ENCODE results near the gene IGFL3.
"Not testable (repeated sequence)": the region's sequence is repeated elsewhere in the genome, so short reads cannot be mapped to it uniquely, and the experiment has no call there.

The IGFL3 gene

DNA sequence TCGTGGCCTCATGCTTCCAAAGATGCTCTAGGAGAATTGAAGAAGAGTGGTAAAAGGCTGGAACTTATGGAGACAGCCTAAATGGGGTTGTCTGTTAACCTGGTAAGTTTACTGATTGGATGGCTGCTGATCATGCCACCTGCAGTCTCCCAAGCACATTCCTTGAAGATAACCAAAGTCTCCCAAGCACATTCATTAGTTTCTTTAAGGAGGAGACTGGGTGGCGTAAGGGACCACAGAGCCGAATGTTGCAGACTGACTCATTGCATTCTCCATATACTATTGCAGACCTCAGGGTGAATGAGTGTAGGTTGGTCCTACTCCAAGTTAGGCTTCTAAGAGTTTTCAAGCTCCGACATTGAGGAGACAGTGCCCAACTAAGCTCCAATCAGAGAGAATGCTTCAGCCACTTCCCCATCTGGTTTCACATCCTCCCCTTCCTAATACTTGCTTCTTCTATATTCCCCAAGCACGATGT is at the start of gene IGFL3:
IGFL3 (minus strand) TSS at position 51 of the 478 bp plus-strand sequence; CDS start at position 12, 39 bp downstream.
- no peak for DNase-seq

GRCh38 chr19:46173886-46174480 is 49.5 kb upstream of the IGFL3 start:
- no peak for DNase-seq

- DNase-seq, result no peak
These were observed 38.2 kb upstream of the IGFL3 start for GRCh38 chr19:46162731-46163130.

GRCh38 chr19:46161642-46162257 is 37.3 kb upstream of the IGFL3 start:
- DNase-seq, result not testable (repeated sequence)

DNA sequence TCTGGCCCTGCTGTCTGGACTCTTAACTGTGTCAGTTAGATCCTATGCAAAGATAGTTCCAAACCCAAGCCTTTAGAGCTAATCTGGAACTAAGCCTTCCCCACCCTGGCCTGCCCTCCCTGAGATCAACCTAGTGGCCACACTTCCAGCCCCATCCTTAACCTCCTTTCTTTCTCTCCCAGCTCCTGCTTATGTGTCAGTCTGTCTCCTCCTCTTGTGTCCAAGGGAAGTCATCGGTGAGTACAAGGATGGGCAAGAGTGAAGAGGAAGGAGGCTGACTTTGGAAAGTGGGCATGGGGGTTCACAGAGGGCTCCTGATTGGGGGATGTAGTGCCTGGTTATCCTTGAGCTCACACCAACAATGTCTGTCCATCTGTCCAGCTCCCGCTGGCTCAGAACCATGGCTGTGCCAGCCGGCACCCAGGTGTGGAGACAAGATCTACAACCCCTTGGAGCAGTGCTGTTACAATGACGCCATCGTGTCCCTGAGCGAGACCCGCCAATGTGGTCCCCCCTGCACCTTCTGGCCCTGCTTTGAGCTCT is 35.8 kb upstream of the IGFL3 start:
- no peak for DNase-seq

DNA sequence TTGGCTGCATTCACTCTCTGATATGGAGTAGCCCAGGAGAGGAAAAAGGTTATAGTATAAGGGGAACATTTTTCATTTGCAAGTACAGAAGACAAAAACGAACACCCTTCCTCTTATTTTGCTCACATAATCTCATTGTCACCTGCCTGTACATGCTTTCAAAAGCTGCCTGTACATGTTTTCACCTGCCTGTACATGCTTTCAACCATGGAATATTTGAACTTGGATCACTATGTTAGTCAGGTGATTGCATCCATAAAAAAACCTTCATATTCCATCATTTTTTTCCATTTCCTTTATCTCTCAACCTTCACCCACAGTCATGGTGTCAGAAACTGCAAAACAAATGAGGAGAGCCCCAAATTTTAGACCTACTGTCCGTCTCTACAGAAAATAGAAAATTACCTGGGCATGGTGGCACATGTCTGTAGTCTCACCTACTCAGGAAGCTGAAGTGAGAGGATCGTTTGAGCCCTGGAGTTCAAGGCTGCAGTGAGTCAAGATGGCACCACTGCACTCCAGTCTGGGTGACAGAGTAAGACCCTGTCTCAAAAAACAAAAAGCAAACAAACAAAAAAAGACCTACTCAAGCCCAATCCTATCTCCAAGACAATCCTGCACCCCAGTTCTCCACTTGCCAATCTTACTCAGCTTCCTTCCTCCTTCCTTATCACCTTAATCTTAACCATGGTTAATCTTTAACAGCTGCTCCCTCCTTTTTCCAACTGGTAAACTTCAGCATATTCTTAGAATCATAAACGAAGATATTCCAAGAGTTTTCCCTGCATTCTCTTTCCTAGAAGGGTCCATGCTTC is 35.1 kb upstream of the IGFL3 start:
- DNase-seq, result no peak

DNA sequence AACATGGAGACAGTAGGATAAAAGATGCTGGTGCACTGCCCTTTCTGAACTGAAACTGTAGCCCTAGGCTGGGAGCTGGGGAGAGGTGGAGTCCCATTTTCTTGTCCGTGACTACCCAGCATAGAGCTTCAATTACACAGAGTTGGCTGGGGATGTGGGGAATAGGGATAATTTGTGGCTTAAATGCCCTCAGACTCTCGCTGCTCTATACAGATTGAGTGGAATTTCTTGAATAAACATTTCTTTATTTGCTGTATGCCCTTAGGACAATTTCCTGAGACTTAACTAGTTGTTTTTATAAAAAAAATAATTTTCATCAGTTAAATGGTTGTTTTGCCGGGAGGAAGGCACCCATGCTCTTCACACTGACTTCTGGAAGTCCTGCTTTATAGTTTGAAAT is 30.7 kb upstream of the IGFL3 start:
- DNase-seq, result no peak

DNA sequence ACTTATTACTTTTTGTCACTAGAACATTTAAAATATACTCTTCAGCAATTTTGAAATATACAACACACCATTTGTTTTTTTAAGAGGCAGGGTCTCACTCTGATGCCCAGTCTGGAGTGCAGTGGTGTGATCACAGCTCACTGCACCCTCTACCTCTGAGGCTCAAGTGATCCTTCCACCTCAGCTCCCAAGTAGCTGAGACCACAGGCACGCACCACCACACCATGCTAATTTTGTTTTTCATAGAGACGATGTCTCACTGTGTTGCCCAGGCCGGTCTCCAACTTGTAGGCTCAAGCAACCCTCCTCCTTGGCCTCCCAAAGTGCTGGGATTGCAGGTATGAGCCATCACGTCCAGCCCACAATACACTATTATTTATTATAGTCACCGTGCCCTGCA is 26.1 kb upstream of the IGFL3 start:
- DNase-seq, result no peak

GRCh38 chr19:46147791-46148288 is 23.4 kb upstream of the IGFL3 start, which contains the start of gene IGFL2:
Gene IGFL2, plus strand, starts transcription at chr19:46148238. Its CDS starts 41 bp downstream, at chr19:46148279.
- no peak for DNase-seq

DNA sequence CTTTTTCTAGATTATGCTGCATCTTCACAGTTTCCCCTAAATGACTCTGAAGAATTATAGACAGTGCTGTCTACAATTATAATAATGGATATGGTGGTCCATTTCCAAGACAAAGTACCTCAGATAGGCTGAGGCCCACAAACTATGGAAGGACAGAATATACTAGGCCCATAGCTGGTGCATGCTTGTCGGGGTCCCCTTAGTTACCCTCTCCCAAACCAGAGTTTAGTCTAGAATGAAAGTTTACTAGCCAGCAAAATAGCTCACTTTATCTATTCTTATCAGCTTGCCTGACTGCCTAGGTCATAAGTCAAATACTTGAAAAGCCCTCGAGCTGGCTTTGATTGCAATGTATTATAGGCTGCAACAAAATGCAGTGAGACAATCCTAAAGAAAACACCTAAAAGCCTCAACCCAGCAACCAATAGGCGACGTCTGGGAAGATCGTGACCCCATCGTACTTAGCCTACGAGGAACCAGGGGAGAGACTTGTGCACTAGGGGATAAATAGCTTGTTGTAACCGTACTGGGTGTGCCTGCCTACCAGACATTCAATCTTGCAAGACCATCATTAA is 22.8 kb upstream of the IGFL3 start:
- DNase-seq, result no peak

DNA sequence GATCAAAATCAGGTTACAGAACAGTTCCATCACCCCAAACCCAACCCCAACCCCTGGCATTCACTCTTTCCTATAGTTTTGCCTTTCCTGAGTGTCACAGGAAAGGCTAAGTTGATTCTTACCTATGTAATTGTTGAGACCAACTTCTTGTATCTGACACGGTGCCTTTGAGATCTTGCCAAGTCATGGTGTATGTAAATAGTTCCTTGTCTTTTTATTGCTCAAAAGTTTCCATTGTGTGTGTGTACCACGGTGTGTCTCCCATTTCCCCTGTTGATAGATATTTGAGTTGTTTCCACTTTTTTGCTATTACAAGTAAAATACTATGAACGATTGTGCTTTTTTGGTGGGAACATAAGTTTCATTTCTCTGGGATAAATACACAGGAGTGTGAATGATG is 20.3 kb upstream of the IGFL3 start:
- no peak for DNase-seq

DNA sequence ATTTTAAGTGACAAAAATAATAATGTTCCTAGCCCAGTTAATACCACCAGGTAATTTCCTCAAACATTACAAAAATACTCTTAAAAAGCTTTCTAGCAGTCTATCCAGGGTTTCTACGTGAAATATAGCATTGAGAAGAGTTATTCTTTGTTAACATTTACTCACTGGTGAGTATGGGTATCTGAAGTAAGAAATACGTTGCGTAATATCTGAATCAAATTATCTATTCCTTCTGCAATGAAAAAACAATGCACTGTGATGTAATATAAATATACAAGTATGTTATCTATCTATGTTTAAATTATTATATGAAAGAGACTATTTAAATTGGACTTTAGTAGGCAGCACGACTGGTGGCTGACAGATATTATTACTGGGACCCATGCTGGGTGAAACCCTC is 17.8 kb upstream of the IGFL3 start:
- DNase-seq, result no peak

GRCh38 chr19:46141421-46141820 is 16.9 kb upstream of the IGFL3 start:
- DNase-seq, result no peak

GRCh38 chr19:46137915-46138473 is 13.5 kb upstream of the IGFL3 start:
- DNase-seq, result no peak

DNA sequence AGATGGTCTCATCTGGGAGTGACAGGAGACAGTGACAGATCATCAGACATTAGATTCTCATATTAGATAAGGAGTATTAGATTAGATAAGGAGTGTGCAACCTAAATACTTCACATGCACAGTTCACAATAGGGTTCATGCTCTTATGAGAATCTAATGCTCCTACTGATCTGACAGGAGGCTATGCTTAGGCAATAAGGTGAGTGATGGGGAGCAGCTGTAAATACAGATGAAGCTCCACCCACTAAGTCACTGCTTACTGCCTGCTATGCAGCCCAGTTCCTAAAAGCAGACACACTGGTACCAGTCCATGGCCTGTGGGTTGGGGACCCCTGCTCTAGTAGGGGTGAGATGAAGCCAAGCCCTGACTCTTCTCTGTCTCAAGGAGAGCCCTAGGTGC is 10.0 kb upstream of the IGFL3 start:
- no peak for DNase-seq

GRCh38 chr19:46133777-46134241 is 9.3 kb upstream of the IGFL3 start:
- no peak for DNase-seq

DNA sequence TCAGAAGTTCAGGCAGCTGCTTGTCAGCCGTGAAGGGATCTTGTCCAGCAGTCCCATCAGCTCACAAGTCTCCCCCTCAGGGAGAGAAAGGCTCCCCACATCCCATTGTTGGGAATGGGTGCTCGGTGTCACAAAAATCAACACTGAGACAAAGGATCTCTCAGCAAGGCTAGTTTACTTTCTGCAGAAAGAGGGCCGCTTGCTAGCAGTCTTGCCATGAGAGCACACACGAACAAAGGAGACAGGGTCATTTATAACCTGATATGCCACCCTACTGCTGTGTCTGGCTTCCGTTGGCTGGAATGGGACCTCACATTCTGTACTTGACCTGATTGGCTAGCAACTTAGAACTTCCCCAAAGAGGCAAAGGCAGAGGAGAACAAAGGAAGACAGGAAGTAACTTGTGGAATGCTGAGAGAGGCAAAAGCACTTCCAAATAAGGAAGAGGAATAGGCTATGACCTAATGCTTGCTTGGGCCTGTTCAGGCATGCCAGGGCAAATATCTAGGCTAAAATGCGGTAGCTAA is 8.7 kb upstream of the IGFL3 start:
- no peak for DNase-seq

- no peak for DNase-seq
These were observed 8.1 kb upstream of the IGFL3 start for GRCh38 chr19:46132508-46133100.

DNA sequence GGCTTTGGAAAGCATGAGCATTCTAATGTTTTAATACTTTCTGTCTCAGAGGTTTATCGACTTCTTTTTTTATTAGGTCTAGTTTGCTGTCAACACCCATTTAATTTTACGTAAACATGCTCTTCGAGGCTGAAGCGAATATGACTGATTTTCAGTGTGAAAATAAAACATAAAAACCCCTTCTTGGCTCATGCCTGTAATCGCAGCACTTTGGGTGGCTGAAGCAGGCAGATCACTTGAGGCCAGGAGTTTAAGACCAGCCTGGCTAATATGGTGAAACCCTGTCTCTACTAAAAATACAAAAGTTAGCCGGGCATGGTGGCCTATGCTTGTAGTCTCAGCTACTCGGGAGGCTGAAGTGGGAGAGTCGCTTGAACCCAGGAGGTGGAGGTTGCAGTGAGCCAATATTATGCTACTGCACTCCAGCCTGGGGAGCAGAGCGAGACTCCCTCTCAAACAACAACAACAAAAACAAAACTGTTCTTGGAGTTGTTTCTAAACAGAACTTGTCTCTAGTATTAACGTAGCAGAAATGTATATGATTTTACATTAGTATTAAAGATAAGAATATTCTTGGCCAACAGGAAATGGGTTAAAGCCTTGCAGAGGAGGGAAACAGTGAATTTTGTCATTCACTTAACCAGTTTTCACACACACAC is 7.1 kb upstream of the IGFL3 start:
- no peak for DNase-seq

- DNase-seq, result no peak
These were observed 1.6 kb upstream of the IGFL3 start for GRCh38 chr19:46126086-46126580.

- no peak for DNase-seq
These were observed 959 bp upstream of the IGFL3 start for GRCh38 chr19:46125447-46125846.
